ENCODE data around the gene KCNA3. TPM values are rescaled to one million over a fixed set of nuclear protein-coding genes. Genes with fewer than 3 reads are reported as not detected.
A peak's percentile ranks its signal among the peaks of the same experiment; 100 is the strongest.

The KCNA3 gene
- total RNA-seq, 1 experiment from 2014 or later: not detected

DNA sequence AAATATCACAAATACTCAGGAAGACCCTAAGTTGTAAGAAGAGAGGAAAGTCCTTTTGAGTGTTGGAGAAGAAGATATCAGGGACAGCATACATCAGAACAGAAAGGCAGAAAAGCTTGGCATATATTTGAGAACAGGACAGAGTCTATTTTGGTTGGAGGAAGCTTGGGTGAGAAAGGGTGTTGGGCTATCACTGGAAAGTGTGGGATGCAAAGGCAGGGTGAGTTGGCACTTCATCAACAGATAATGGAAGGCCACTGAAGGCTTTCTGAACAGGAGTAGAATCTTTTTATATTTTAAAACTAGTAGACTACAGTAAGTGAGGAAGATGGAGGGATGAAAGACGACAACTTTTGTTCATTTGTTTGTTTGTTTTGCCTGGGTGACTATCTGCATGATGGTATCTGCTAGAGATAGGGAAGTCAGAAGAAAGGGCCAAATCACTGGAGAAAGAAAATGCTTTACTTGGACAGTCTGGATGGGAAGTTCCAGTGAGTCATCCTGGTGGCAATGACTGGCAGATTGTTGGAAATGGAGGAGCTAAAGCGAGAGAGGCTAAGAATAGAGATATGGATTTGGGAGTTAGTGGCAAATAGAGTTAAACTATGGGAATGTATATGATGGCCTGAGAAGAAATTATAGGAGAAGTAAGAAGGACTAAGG, 34.9 kb downstream of the KCNA3 start:
- DNase-seq (ENCODE audit: low spot score): peak; percentile 80

DNA sequence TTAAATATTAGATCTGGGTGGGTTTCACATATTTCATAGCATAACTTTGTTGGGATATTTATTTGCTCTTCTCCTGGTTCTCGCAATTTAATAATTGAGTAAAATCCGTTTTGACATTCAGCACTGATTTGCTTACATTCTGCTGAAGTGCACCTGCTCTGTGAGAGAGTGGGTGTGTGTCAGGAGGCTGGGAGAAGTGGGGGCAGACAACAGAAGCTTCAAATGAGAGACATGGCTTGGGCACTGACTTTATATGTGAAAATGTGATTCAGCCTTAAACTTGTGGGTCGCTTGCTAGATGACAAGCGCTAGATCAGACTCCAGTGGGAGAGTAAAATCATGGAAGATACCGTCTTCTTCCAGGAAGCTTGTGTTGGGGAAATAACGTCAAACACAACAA, 36.2 kb downstream of the KCNA3 start:
- DNase-seq (ENCODE audit: low spot score): no peak

DNA sequence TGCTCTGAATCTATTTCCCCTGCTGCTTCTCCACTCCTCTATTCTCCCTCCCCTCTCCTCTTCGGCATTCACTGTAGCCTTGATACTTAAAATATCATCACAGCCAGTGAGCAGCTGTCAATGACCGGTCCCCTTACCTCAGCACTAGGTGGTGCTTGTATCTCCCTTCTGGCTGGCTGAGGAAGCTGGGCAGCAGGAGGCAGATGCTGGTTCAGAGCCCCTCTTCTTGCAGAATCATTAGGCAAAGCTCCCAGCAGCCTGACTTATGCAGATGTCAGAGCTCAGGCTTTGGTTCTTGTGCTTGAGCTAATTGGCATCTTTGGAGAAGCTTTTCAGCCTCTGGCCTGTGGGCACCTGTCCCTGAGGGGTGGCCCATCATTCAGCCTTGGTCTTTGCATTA, 36.7 kb downstream of the KCNA3 start:
- DNase-seq (ENCODE audit: low spot score): no peak

DNA sequence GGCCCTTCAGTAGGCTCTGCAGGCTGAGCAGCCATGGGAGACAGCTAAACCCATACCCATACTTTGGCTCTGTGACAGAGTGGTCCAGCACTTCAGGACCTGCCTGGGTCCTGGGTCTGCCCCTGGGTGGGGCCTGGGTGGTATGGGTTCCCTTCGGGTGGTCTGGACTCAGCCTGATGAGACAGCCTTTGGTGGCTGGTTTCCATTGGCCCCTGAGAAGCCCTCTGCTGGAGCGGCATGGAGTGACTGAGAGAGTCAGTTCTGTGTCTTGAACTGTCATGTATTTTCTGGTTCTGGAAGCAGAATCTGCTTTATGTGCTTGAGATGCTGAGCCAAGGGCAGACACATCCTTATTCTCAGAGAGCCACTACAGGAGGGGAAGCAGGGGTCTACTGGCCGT, 37.3 kb downstream of the KCNA3 start:
- DNase-seq (ENCODE audit: low spot score): no peak

DNA sequence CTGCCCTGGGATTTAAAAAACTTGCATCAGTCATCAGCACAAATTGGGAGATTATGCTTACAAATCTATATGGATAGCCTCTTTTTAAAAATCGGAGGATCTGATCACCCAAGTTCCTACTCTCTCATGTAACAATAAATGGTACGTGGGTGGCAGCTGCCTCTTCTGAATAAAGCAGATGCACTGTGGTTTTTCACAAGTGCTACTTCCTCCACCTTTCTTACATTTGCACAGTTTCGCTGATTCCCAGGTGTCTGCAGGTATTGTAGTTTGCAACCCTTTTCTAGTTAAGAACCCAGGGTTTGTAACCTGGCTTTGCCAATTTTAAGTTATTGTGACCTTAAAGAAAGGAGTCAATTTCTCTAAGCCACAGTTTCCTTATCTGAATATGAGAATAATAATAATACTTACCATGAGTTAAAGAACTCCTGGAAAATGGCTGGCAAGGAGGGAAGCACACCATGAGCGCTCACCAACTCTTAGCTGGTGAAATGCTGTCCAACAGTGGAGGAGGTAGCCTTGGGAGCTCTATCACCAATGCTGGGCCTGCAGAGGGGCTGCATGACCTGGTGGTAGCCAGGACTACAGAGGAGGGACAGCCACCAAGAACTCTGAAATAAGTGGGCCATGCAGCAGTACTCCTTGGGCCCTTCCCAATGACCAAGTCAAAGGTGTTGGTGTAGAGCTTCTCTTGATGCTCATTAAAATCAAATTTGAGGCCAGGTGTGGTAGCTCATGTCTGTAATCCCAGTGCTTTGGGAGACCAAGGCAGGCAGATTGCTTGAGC, 38.4 kb downstream of the KCNA3 start:
- no peak for DNase-seq (ENCODE audit: low spot score)

DNA sequence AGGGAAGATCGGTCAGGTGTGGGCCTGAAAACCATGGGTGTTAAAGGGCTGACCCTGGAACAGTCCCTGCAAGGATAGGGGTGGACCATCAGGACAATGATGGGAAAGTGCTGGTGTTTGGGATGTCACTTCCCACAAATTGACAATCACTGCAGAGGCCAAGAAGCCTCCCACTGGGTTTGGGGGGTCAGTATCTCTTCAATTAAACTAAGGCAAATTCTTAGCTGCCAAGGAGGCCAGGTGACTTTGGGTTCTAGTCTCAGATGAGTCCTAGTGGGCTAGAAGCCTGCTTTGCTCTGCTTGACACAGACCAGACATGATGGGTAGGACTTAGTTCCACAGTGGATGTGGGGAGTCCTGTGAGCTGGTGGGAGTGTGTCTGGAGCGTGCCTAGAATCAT, 39.3 kb downstream of the KCNA3 start:
- DNase-seq (ENCODE audit: low spot score): no peak

DNA sequence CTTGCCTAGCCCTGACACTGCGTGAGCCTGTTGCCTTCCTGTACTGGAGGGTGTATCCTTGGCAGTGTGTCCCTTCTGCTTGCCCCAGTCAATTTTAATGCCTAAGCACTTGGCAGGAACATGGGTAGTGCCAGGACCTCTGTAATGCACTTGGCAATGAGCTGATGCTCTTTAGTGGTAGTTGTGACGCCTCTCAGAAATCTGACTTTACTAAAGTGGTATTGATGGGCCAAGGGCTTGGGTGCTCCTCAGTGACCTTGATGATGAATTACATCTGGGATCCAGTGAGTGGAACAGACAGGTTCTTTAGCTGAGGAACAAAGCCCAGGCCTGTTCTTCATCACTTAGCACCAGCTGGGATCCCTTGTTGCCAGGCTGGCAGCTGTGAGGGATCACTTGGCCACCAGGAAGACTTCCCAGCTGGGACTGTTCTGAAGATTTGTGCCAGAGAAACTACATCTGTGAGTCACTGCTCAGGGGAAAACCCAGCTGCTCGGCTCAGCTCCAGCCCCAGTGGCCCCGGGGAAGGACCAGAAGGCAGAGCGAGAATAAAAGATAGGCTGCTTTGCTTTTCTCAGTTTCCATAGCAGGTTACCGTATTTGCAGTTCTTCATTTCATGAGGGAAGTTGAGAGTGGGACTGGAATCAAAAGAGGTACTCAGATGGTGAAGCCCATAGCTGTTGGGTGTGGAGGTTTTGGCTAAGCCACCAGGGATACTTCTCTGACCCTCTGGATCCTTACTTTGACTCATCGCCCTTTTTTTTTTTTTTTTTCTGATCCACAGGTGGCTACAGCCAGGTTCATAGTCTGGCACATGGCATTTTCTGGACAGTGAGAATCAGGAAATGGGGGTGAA, 40.1 kb downstream of the KCNA3 start:
- peak; percentile 92 for DNase-seq (ENCODE audit: low spot score)

DNA sequence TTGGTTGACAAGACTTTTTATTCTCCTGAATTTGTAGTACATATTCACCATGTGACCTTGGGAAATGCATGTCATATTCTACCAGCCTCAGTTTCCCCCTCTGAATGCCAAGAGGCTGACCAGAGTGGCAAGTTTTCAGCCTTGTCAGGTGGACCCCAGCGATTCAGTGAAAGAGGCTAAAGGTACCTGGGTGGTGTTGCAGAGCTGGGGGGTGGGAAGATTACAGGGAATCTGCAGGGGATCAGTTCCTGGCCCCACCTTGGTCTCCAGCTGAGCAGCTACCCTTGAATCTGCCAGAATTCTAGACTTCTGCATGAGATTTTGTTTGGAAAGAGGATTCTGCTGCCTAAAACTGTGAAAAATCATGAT, 40.7 kb downstream of the KCNA3 start:
- no peak for DNase-seq (ENCODE audit: low spot score)

DNA sequence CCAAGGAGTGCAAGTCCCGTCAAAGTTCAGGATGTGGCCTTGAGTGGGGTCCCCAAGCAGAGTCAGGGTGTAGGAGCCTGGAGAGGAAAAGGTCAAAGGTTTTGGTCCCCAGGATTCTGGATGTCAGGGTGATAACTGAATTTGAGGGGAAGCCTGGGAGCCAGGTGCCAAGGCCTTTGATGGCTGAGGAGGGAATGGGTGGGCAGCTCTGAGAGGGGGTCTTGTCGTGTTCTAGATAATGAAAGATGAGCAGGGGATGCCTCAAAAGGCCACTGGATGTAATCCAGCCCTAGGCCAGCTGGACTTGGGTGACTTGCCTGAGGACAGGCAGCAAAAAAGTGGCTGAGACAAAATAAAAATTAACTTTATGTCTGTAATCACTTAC, 41.1 kb downstream of the KCNA3 start:
- DNase-seq (ENCODE audit: low spot score): no peak

DNA sequence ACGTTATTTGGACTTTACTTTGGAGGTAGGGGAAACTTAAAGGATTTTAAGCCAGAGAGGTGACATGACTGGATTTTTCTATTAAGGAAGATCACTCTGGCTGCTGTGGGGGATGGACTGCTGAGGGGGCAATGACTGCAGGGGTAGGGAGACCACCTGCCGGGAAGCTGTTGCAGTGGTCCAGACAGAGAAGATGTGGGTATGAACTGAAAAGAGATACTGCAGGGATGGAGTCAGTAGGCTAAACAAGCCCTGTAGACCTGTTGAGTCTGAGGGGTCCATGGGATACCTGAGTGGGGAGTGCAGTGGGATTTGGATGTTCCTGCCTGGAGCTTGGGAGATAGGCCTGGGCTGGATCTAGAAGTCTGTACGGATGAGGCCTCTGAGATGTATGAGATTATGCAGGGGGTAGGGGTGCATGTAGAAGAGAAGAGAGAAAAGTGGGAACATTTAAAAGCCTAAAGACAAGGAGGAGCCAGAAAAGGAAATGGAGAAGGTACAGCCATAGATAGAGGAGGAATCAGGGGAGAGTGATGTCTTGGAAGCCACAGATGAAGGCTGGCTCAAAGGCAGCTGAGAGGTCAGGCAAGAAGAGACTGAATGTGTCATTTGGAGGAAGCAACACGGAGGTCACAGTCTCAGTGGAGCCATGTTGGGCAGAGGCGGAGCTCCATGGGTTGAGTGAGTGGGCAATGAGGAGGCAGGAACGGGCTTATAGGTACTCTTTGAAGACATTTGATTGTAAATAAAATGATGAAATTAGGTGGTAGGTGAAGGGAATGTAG, 42.7 kb downstream of the KCNA3 start:
- DNase-seq (ENCODE audit: low spot score): no peak

DNA sequence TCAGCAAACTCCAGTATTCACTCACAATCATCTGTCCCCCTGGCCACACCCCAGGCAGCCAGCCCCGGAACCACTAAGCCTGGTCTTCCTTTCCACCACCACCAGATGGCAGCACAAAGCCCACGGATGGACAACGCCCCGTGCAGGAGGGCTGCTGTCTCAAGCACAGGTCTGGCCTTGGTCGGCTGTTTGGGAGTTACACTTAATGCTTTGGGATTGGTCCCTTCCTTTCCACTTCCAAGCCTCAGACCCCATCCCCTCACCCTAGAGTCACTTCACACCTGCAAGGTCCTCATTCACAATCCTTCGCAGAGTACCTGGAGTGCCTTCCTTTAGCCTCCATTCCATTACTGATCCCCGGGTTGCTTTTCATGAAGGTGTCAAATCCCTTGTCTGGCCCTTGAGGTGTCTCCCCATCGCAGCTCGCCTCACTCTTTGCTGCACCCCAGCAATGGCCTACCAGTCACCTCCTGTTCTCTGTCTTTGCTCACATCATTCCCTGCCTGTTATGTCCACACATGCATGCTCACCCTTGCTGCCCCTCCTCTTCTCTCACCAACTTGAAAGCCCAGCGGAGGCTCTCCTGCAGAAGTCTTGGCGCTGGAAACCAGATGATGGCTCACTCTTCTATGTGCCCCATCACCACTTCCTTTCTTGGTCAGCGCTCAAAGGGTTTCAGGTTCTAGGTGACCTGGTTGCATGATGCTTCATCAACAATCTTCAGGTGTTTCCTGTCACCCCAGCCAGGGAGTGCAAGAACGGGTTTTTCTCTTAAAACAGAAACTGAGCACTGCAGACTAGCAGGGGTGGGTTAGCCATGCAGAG, 43.7 kb downstream of the KCNA3 start:
- DNase-seq (ENCODE audit: low spot score): peak; percentile 44

DNA sequence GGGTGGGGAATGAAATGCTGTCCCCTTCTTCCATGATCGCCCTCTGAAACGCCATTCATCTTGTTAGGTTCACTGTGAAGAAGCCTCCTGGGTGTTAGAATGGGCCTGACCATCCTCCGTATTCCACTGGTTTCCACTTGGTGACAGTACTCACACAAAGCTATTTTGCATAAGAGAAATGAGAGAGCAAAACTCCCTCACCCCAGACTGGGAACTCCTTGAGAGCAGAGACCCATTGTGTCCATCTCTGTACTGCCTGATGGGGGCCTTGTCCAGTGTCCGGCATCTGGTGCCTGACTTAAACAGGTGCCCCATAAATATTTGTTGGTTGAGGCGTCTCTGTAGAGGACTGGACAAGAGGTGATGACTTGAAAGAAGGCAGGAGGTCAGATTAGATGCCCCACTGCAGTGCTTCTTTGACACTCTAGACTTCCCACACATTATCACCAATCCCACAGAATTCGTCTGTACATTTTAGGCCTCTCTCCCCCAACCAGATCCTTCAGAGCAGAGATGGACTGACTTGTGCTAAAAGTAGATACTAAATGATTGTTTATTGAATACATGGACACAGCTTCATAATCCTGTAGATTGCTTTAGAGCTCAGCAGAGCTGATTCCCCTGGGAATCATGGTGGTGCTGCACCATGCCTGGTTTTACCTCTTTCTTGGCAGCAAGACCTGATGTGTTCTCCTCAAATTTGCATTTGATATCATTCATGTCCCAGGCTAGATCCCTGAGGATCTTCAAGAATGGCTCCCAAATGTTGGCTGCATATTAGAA, 46.2 kb downstream of the KCNA3 start:
- no peak for DNase-seq (ENCODE audit: low spot score)

DNA sequence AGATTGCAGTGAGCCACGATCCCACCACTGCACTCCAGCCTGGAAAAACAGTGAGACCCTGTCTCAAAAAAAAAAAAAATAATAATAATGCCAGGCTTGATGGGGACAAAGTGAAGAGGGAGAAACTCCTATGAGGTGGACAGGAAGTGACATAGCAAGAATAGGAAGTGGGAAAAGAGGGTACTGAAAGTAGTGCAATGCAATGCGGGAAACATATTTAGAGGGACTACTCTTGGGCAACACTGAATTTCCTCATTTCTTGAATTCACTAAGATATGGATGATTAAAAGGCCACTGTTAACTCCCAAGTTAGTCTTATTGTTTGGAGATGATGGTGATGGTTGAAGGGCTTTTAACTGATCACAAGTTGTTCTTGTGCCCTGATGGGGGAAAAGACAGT, 47.0 kb downstream of the KCNA3 start:
- no peak for DNase-seq (ENCODE audit: low spot score)

DNA sequence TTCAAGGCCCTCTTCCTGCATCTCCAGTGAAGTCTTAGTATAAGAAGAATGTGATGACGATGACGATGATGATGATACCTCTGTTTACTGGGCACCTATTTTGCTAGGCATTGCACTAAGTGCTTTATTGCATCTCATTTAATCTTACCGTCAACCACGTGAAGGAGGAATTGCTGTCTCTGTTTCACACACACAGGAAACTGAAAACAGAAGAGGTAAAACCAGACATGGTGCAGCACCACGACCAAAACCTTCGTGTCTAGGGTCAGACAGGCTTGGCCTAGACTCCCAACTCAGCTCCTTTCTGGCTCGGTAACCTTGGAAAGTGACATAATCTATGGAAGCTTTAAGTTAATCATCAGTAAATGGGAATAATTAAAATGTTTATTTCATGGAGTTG, 47.9 kb downstream of the KCNA3 start:
- no peak for DNase-seq (ENCODE audit: low spot score)

Other genes with a start within 250 kb of the KCNA3 start
- gene PROK1, start 223.8 kb downstream of the KCNA3 start, total RNA-seq (2014; rRNA removed; shearing (Covaris generic)): not detected in 2 replicates
- gene KCNA10, start 155.8 kb downstream of the KCNA3 start, total RNA-seq (2014; rRNA removed; shearing (Covaris generic)): not detected in 2 replicates
- gene KCNA2, start 68.6 kb downstream of the KCNA3 start, total RNA-seq (2014; rRNA removed; shearing (Covaris generic)): 0.02 TPM in 1 of 2 replicates, not detected in the other
- gene CD53, start 198.2 kb upstream of the KCNA3 start, total RNA-seq (2014; rRNA removed; shearing (Covaris generic)): not detected in 2 replicates